ENCODE measurements around the gene LDLRAD2. TPM values are rescaled to one million over a fixed set of nuclear protein-coding genes. Genes with fewer than 3 reads are reported as not detected.

LDLRAD2 gene
- polyA plus RNA-seq, 3 donors from 2014 or later, result 0.12 to 0.29 TPM; not detected in 1

- Mint-ChIP-seq H3K4me3 (no peak overlapping the region), H3K27ac (no peak overlapping the region), H3K4me1 (no peaks in the 10 kb centered on the region), H3K36me3 (no peaks in the 10 kb centered on the region), H3K27me3 (ENCODE audit: low read depth in 3 of 3) (peaks cover 0 to 2% (median 0%) of the 10 kb centered on the region in 3 donors), H3K9me3 (no peaks in the 10 kb centered on the region)
- no peak for DNase-seq
Observed at GRCh38 chr1:21869620-21870121, 57.6 kb downstream of the LDLRAD2 start.

GRCh38 chr1:21870611-21871010 is 58.5 kb downstream of the LDLRAD2 start:
- Mint-ChIP-seq H3K27ac (no peak overlapping the region), H3K4me3 (no peak overlapping the region), H3K36me3 (no peaks in the 10 kb centered on the region), H3K27me3 (ENCODE audit: low read depth in 3 of 3) (peaks cover 0 to 2% (median 0%) of the 10 kb centered on the region in 3 donors), H3K9me3 (no peaks in the 10 kb centered on the region), H3K4me1 (no peaks in the 10 kb centered on the region)
- DNase-seq, result no peak

DNA sequence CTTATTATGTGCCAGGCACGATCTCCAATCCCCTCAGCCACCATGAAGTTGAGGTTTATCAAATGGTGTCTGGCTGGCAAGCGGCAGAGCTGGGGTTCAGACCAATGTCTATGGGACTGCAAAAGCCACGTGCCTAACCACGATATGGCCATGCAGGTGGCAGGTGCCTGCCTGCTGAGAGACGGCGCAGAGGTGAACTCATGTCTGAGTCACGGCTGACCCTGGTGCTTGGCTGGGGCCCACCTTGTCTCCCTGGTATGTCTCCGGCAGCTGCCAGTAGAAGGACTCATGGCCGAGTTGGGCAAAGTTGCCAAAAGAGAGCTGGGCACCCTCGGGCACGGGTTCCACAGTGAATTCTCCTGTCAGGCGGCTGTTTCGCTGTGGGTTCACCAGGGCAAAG is 59.9 kb downstream of the LDLRAD2 start:
- DNase-seq, result no peak
- Mint-ChIP-seq H3K9me3 (no peaks in the 10 kb centered on the region), H3K27ac (no peak overlapping the region)

GRCh38 chr1:21872445-21873079 is 60.5 kb downstream of the LDLRAD2 start:
- Mint-ChIP-seq H3K4me1 (no peaks in the 10 kb centered on the region), H3K27me3 (ENCODE audit: low read depth in 3 of 3) (peaks cover 0 to 2% (median 0%) of the 10 kb centered on the region in 3 donors), H3K27ac (no peak overlapping the region), H3K9me3 (no peaks in the 10 kb centered on the region), H3K4me3 (no peak overlapping the region), H3K36me3 (no peaks in the 10 kb centered on the region)
- no peak for DNase-seq

More for the DNA sequence above, 59.9 kb downstream of the LDLRAD2 start:
- Mint-ChIP-seq H3K4me1 (no peaks in the 10 kb centered on the region), H3K27me3 (ENCODE audit: low read depth in 3 of 3) (peaks cover 0 to 2% (median 0%) of the 10 kb centered on the region in 3 donors), H3K4me3 (no peak overlapping the region), H3K36me3 (no peaks in the 10 kb centered on the region)

DNA sequence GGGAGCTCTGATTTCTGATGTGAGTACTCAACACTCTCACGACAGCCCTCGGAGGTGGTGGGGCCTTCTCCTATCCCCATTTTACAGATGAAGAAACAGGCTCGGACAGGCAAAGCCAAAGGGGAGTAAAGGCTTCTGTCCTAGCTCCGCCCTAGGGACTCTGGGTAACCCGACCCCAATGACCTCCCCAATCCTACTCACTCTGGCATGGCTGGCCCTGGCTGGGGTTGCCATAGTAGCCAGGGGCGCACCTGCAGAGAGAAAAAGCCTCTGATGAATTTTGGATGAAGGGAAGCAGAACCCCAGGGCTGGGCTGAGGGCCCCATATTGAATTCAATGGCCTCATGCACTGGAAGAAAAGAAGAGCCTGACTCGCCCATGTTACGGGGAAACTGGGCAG is 61.1 kb downstream of the LDLRAD2 start:
- Mint-ChIP-seq H3K4me3 (no peak overlapping the region), H3K27ac (no peak overlapping the region), H3K4me1 (no peaks in the 10 kb centered on the region), H3K36me3 (no peaks in the 10 kb centered on the region), H3K27me3 (ENCODE audit: low read depth in 3 of 3) (peaks cover 0 to 2% (median 0%) of the 10 kb centered on the region in 3 donors), H3K9me3 (no peaks in the 10 kb centered on the region)
- DNase-seq, result no peak

GRCh38 chr1:21873761-21874160 is 61.7 kb downstream of the LDLRAD2 start:
- no peak for DNase-seq
- H3K9me3 Mint-ChIP-seq, result no peaks in the 10 kb centered on the region
- H3K27me3 Mint-ChIP-seq (ENCODE audit: low read depth in 3 of 3), result peaks cover 0 to 2% (median 0%) of the 10 kb centered on the region in 3 donors
- no peak overlapping the region for H3K27ac Mint-ChIP-seq
- no peak overlapping the region for H3K4me3 Mint-ChIP-seq
- no peaks in the 10 kb centered on the region for H3K36me3 Mint-ChIP-seq
- H3K4me1 Mint-ChIP-seq, result no peaks in the 10 kb centered on the region

DNA sequence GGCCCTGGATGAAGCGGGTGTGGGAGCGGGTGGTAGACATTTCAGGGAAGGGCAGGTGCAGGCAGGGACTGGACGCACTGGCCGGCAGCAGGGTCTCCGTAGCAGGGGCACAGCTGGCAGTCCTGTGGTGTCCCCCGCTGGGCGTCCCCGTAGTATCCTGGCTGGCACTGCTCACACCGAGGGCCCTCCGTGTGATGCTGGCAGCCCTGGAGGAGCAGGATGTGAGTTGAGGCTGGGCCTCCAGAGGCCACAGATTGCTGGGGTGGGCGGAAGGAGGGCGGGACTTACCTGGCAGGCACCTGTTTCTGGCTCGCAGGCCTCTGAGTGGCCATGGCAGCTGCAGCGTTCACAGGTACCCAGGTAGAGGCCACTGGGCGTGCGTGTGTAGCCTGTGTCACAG is 62.3 kb downstream of the LDLRAD2 start:
- Mint-ChIP-seq H3K4me1 (no peaks in the 10 kb centered on the region), H3K27ac (no peak overlapping the region), H3K9me3 (no peaks in the 10 kb centered on the region), H3K36me3 (no peaks in the 10 kb centered on the region), H3K4me3 (no peak overlapping the region), H3K27me3 (ENCODE audit: low read depth in 3 of 3) (peaks cover 0 to 2% (median 0%) of the 10 kb centered on the region in 3 donors)
- DNase-seq, result no peak

Other genes with a start within 250 kb of the LDLRAD2 start
- not detected for gene RAP1GAP, start 142.9 kb upstream of the LDLRAD2 start, polyA plus RNA-seq
- 10 to 100 TPM; 24.9 to 31.8 (median 26.3) TPM for gene USP48, start 29.1 kb upstream of the LDLRAD2 start, polyA plus RNA-seq
- gene HSPG2, start 125.0 kb downstream of the LDLRAD2 start, polyA plus RNA-seq, result under 1 TPM in 1 of 3 donors, not detected in 2; 0.19 TPM
- not detected for gene CELA3B, start 164.8 kb downstream of the LDLRAD2 start, polyA plus RNA-seq
- not detected for gene CELA3A, start 189.4 kb downstream of the LDLRAD2 start, polyA plus RNA-seq
- 100 to 1,000 TPM; 220 to 600 (median 473) TPM for gene CDC42, start 240.4 kb downstream of the LDLRAD2 start, polyA plus RNA-seq

Data from immature natural killer cell (primary cell).